HepG2 (cell line): Measurements from ENCODE around the gene MLF1.

Experiments used
- ASH2L ChIP-seq: fragments of 300-600, 200-600 bp; sonication (generic); IDR thresholded peaks from 2 replicates; pipeline ENCODE4 v1.7.0; 2017; ENCODE audit warnings: low read depth, mild to moderate bottlenecking, moderate library complexity, mixed read lengths, low read length; ENCODE audit not compliant: insufficient read length
- ELF4 ChIP-seq: sonication (generic); formaldehyde crosslinking; IDR thresholded peaks from 2 replicates; pipeline ENCODE4 v1.5.0; 2020; ENCODE audit warnings: missing genetic modification reagents, mild to moderate bottlenecking, moderate library complexity, borderline replicate concordance
- SAP130 ChIP-seq: IDR thresholded peaks from 2 replicates; pipeline ENCODE4 v1.6.1; 2016; ENCODE audit warnings: low read depth
- XBP1 ChIP-seq: sonication (generic); formaldehyde crosslinking; IDR thresholded peaks from 2 replicates; pipeline ENCODE4 v1.5.0; 2020; ENCODE audit warnings: missing genetic modification reagents
- TF ChIP-seq, protein P1 (sequence below): sonication (generic); formaldehyde crosslinking; IDR thresholded peaks from 2 replicates; pipeline ENCODE4 v1.4.0; 2020; ENCODE audit warnings: missing genetic modification reagents, mild to moderate bottlenecking, borderline replicate concordance

DNA sequence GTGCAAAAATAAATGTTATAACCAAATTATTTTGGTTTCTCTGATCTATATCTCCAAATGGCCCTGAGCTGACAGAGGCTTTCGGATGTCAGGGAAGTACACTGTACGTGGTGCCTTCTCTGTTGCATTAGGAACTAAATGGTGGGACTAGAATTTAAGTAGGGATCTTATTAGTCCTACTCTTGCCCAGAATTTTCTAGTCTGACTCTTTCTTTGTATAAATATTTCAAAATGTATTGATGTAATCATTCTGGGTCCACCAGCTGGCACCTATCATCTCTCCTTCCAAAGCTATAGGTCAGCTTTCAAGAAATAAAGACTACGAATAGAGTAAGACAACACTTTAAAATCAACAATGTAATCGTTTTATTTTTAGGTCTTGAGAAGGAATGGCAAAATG, 22.3 kb upstream of the MLF1 start:
- TF ChIP-seq XBP1 (CRISPR knock-in tag) (no peak), SAP130 (CRISPR knock-in tag) (no peak), ASH2L (no peak), ELF4 (no peak)
- TF ChIP-seq, protein P1, sequence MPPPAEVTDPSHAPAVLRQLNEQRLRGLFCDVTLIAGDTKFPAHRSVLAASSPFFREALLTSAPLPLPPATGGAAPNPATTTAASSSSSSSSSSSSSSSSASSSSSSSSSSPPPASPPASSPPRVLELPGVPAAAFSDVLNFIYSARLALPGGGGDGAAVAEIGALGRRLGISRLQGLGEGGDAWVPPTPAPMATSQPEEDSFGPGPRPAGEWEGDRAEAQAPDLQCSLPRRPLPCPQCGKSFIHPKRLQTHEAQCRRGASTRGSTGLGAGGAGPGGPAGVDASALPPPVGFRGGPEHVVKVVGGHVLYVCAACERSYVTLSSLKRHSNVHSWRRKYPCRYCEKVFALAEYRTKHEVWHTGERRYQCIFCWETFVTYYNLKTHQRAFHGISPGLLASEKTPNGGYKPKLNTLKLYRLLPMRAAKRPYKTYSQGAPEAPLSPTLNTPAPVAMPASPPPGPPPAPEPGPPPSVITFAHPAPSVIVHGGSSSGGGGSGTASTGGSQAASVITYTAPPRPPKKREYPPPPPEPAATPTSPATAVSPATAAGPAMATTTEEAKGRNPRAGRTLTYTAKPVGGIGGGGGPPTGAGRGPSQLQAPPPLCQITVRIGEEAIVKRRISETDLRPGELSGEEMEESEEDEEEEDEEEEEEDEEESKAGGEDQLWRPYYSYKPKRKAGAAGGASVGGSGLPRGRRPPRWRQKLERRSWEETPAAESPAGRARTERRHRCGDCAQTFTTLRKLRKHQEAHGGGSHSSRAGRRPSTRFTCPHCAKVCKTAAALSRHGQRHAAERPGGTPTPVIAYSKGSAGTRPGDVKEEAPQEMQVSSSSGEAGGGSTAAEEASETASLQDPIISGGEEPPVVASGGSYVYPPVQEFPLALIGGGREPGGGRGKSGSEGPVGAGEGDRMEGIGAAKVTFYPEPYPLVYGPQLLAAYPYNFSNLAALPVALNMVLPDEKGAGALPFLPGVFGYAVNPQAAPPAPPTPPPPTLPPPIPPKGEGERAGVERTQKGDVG (CRISPR knock-in tag), result no peak
